Activated T-helper 1 cell treated with anti-CD3 and anti-CD28 coated beads, Interleukin-12 subunit alpha, Interleukin-12 subunit beta, Interleukin-2, Interleukin-4 antibody, amounts not matched to agents 30 ng/mL and 10 ng/mL and 1 ng/mL, durations not matched to agents 14 hours and 24 hours and 36 hours (primary cell): Measurements from ENCODE around the gene HECTD4. TPM values are rescaled to one million over a fixed set of nuclear protein-coding genes. Genes with fewer than 3 reads are reported as not detected.

ENCODE experiments used
- DNase-seq: peaks from one replicate; pipeline ENCODE4 v3.0.0; 2021; ENCODE audit warnings: low spot score
- H3K27ac Mint-ChIP-seq: one replicate; pipeline ENCODE4 v1.8.0; 2021; ENCODE audit warnings: mild to moderate bottlenecking, mixed read lengths
- H3K27me3 Mint-ChIP-seq: one replicate; pipeline ENCODE4 v1.8.0; 2022; ENCODE audit warnings: mild to moderate bottlenecking, moderate library complexity, mixed read lengths; ENCODE audit not compliant: insufficient read depth
- H3K36me3 Mint-ChIP-seq: one replicate; pipeline ENCODE4 v1.8.0; 2021; ENCODE audit warnings: low read depth, mixed read lengths
- H3K4me1 Mint-ChIP-seq: one replicate; pipeline ENCODE4 v1.8.0; 2021; ENCODE audit warnings: low read depth, mixed read lengths
- H3K4me3 Mint-ChIP-seq: one replicate; pipeline ENCODE4 v1.8.0; 2021; ENCODE audit warnings: mild to moderate bottlenecking, moderate library complexity, mixed read lengths
- H3K9me3 Mint-ChIP-seq: one replicate; pipeline ENCODE4 v1.8.0; 2021; ENCODE audit warnings: mixed read lengths
- intact Hi-C: fragments of 100-400 bp; cut with micrococcal nuclease; formaldehyde crosslinking; loops from one replicate; pipeline ENCODE4 v1.15.1; 2024
- total RNA-seq: library from RNA; stranded (reverse); gene quantifications from 2 replicates; pipeline ENCODE4 v1.2.3, GENCODE V29; 2022

HECTD4 gene
- total RNA-seq, 1 donor from 2014 or later, result 36.9 TPM

DNA sequence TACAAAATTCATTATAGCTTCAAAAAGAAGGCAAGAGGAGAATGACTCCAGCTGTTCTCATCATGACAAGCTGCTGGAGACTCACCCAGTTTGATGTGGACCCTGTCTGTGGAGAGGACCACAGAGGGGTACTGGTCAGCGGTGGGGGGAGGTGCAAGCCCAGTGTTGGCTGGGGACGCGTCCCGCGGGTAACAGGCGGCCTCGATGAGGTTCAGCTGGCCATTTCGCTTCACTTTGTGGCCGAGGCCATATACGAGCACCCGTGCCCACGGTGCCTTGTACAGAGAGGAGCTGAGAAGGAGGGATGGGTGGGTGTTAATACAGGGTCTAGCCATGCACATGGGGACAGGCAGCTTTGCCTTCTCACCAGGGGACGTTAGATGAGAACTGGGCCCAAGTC is 189.8 kb downstream of the HECTD4 start:
- intact Hi-C loops, result loop anchor here (10.0 kb wide), 1 partner anchor 248 kb away; no protein-coding TSS in a partner anchor
- no peak for DNase-seq
- no peaks in the 10 kb centered on the region for H3K9me3 Mint-ChIP-seq
- H3K4me3 Mint-ChIP-seq, result no peak overlapping the region
- H3K4me1 Mint-ChIP-seq, result no peaks in the 10 kb centered on the region
- peaks cover 9% of the 10 kb centered on the region for H3K36me3 Mint-ChIP-seq
- no peak overlapping the region for H3K27ac Mint-ChIP-seq
- no peaks in the 10 kb centered on the region for H3K27me3 Mint-ChIP-seq

DNA sequence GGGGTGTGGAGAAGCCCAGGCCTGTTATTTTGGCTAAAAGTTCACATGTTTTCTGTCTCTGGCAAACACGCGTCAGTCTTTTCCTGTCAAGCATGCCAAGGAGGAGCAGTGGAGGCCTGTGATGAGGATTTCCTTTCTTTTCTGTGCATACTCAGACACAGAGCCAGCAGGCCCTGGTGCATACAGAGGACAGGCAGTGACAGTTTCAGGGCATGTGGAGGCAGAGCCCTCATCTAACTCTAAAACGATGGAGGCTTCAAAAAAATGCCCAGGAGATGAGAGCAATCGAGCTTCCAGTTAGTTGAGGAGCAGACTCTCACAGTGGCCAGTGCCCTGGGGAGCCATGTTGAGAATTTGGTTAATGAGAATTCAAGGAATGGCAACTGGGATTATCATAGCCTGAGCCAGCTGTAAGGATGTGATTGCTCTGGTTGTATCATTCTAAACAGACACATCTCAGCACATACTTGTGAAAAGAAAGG is 190.3 kb downstream of the HECTD4 start:
- H3K4me3 Mint-ChIP-seq, result no peak overlapping the region
- H3K9me3 Mint-ChIP-seq, result no peaks in the 10 kb centered on the region
- peaks cover 9% of the 10 kb centered on the region for H3K36me3 Mint-ChIP-seq
- intact Hi-C loops, result loop anchor here (10.0 kb wide), 1 partner anchor 247 kb away; no protein-coding TSS in a partner anchor
- no peak for DNase-seq
- H3K27ac Mint-ChIP-seq, result no peak overlapping the region
- no peaks in the 10 kb centered on the region for H3K4me1 Mint-ChIP-seq
- H3K27me3 Mint-ChIP-seq, result no peaks in the 10 kb centered on the region

DNA sequence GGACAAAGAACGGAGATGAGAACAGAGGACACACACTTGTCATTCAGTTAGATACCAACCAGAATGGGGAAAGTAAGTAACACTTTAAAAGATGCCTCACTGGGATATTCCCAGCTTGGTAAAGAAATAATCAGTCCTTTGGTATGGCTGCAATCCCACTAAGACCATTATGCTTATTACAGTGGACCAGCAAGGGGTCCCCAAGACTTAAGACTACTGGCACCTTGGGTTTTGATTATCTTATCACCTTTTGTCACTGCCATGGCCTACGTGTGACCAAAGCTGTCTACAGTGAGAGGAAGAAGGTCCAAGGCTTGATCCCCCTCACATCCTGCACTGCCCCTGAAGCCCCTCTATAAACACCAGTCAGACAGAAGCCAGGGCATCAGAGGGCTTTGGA is 191.0 kb downstream of the HECTD4 start:
- Mint-ChIP-seq H3K27me3 (no peaks in the 10 kb centered on the region), H3K9me3 (no peaks in the 10 kb centered on the region), H3K27ac (no peak overlapping the region), H3K4me1 (no peaks in the 10 kb centered on the region), H3K36me3 (peaks cover 9% of the 10 kb centered on the region), H3K4me3 (no peak overlapping the region)
- no peak for DNase-seq
- intact Hi-C loops, result loop anchor here (10.0 kb wide), 1 partner anchor 246 kb away; no protein-coding TSS in a partner anchor

DNA sequence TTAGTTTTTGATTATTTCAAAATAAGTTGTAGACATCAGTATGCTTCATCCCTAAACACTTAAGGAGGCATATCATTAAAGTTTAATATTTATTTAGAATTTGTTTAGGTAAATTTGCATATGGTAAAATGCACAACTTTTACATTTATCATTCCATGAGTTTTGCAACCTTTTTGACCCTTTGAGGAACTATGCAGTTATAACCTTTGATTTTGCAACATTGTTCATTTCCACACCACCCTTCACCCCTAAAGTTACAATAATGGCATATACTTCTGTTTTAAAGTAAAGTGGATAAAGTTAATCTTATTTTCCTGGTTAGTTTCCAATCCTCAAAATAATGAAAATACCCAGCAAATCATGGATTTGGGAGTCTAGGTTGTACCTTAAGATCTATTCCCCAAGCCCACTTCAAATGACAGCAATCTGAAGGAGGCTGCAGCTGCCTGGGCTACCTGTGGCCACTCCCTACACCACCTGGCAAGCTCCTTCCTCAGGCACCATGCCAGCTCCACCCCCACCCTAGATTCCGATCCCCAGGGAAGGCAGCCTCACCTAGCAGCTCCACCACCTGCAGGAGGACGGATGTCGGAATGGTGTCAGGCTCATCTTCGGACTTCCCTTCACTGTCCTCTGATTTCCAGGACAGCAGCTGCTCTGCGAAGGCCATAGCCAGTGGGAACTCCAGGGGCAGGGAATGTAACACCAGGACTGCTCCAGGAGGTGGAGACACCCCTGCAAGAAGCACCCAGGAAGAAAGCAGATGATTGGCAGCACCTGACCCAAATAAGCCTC is 191.8 kb downstream of the HECTD4 start:
- Mint-ChIP-seq H3K9me3 (no peaks in the 10 kb centered on the region), H3K36me3 (peaks cover 9% of the 10 kb centered on the region), H3K27ac (no peak overlapping the region), H3K4me3 (no peak overlapping the region), H3K4me1 (no peaks in the 10 kb centered on the region), H3K27me3 (no peaks in the 10 kb centered on the region)
- intact Hi-C loops, result loop anchor here (10.0 kb wide), 1 partner anchor 246 kb away; no protein-coding TSS in a partner anchor
- no peak for DNase-seq

DNA sequence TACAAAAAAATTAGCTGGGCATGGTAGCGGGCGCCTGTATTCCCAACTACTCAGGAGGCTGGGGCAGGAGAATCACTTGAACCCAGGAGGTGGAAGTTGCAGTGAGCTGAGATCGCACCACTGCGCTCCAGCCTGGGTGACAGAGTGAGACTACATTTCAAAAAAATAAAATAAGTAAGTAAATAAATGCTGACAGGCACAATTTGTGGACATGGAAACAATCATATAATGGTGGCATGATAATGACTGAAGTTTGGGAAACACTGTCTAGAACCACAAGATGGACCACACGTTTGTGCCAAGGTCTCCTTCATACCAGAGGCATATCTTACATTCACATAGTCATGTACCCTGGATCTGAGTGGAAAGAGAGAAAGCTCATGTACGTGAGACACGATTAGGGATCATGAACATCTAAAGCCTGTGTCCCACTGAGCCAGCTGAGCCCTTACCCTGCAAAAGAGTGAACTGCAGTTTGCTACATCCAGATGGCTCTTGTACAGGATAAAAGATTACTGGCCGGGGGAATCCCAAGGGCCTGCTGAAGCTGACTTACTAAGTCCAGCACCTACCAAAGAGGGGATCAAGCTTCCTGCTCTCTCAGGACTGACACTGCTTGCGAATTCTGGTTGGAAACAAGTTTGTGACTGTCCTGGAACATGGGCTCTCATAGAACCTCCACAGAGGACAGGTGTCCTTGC is 194.0 kb downstream of the HECTD4 start:
- H3K36me3 Mint-ChIP-seq, result peaks cover 18% of the 10 kb centered on the region
- H3K27me3 Mint-ChIP-seq, result no peaks in the 10 kb centered on the region
- intact Hi-C loops, result no loop called here
- H3K27ac Mint-ChIP-seq, result no peak overlapping the region
- H3K4me3 Mint-ChIP-seq, result no peak overlapping the region
- no peaks in the 10 kb centered on the region for H3K9me3 Mint-ChIP-seq
- peaks cover 5% of the 10 kb centered on the region for H3K4me1 Mint-ChIP-seq
- no peak for DNase-seq

DNA sequence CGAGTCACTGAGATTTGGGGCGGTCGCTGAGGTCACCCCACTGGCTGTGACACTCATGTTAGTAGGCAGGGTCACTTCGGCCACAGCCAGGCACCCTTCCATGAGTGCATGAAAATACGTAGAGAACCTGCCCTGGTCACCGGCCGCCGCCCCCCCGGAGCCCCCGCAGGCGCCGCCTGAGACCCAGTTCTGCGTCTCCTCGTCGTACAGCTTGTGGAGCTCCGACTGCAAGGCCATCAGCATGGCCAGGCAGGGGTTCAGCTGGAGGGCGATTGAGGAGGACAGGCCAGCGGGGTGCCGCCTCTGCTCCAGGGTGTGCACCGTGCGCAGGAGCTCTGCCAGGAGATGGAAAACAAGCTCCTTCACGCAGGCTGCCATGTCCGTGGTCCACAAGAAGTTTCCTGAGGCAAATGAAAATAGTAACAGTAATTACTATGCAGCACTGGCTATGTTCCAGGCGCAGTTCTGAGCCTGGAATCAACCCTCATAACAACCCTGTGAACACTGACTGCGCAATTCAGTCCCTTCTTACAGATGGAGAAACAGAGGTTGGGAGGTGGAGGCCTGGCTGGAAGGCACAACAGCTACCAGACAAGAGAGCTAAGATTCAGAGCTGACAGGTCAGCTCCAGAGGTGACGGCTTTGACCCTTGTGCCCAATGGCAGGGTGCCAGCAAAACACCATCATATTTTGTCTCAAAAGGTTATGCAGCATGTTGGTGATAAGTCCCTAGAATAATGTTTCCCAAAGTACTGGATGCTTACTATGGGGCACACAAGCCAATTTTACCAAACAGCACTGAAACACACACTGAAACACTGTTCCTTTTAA is 196.9 kb downstream of the HECTD4 start:
- Mint-ChIP-seq H3K4me3 (no peak overlapping the region), H3K27ac (peak overlapping the region; percentile 44), H3K27me3 (no peaks in the 10 kb centered on the region), H3K36me3 (peaks cover 18% of the 10 kb centered on the region), H3K9me3 (no peaks in the 10 kb centered on the region), H3K4me1 (peaks cover 13% of the 10 kb centered on the region)
- intact Hi-C loops, result no loop called here
- no peak for DNase-seq

DNA sequence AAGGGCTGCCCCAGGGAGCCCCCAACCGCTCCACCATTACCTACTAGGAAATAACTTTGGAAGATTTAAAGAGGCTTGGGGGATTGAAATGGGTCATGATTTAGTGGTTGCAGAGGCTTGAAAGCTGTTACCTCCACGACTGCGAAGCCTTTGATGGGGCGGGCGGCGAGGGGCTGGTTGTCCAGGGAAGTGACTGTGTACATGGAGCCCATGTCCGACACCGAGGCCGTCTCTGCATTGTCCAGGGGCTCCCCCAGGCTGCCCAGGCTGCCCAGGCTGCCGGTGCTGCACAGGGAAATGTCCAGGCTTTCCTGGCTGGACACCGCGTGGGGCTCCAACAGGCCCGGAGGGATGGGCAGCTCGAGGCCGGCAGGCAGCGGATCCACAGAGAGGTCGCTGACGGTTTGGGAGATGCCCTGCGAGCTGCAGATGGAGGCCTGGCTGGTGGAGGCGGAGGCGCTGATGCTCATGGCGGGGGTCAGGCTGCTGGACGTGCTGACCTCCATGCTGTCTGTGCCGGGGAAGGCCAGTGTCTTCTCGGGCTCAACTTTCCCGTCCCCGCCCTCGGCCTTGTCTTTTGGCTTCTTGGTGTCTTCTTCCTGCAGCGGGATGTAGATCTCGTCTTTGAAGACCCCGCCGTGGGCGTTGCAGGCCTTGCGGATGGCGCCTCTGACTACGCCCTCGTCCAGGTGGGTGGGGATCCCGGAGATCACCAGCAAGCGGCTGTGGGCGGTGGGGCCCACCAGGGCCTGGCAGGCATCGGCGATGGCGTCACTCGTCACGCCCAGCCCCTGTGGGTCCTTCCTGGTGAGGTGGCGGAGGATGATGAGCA is 198.0 kb downstream of the HECTD4 start:
- Mint-ChIP-seq H3K4me1 (peaks cover 13% of the 10 kb centered on the region), H3K4me3 (no peak overlapping the region), H3K27me3 (no peaks in the 10 kb centered on the region), H3K27ac (no peak overlapping the region), H3K36me3 (peaks cover 19% of the 10 kb centered on the region), H3K9me3 (no peaks in the 10 kb centered on the region)
- intact Hi-C loops, result no loop called here
- no peak for DNase-seq

DNA sequence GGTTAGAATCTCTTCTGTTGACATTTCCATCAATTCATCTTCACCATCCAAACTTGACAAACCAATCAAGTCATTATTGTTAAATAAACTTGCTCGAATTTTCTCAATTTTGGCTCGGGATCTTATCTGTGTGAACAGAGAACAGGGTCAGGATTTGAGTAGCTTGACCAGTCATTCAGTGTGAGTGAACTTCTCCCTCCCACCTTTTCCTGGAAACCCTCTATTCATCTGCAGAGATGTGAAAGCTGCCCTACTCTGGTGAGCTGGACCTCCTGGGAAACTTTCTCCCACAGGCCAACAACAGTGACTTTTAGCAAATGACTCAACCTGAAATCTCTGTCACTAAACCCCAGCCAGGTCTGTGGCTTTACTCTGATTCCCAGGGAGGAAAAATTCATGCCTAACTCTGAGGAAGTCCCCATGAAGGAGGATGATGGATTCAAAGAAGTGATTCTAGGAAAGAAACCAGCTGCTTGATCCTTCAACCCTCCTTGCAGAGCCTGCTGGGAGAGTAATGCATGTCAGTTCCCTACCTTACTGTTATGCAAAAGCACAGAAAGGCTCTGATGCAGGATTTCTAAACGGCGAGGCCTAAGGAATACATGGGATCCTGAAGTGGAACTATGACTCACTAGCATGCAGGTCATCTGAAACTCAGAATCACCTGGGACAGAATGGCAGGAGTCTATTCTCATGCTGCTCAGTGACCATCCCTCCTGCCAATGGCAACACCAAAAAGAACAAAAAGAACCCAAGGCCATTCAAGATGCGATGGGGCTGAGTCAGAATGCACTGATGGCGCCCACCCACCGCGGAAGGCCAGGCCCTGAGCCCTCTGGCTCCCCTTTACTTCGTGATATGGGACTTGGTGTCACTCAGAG is 198.8 kb downstream of the HECTD4 start:
- intact Hi-C loops, result loop anchor here (1.0 to 2.0 kb wide), 2 partner anchors 53 to 204 kb away; no protein-coding TSS in a partner anchor
- Mint-ChIP-seq H3K4me3 (no peak overlapping the region), H3K4me1 (peaks cover 13% of the 10 kb centered on the region), H3K36me3 (peaks cover 21% of the 10 kb centered on the region), H3K27ac (peak overlapping the region; percentile 23), H3K27me3 (no peaks in the 10 kb centered on the region), H3K9me3 (no peaks in the 10 kb centered on the region)
- no peak for DNase-seq

DNA sequence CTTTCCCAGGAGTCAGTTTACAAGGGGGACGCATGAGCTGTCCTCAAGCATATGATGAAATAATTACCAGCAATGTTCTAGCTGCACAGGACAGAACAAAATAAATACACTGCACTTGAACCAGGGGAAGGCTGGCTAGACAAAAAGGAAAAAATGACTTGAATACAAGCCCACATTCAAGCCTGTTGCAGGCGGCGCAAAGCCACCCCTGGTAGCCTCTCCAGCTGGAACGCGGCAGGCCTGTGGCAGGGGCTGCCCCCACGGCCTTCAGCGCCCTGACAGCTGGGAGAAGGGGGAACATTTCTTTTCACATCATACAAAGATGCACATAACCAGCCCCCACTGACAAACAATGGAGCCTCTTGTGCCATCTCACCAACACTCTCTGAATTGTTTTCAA is 199.7 kb downstream of the HECTD4 start:
- intact Hi-C loops, result loop anchor here (2.0 kb wide), 1 partner anchor 52 kb away; no protein-coding TSS in a partner anchor
- peaks cover 13% of the 10 kb centered on the region for H3K4me1 Mint-ChIP-seq
- peaks cover 21% of the 10 kb centered on the region for H3K36me3 Mint-ChIP-seq
- no peak for DNase-seq
- no peaks in the 10 kb centered on the region for H3K27me3 Mint-ChIP-seq
- no peak overlapping the region for H3K27ac Mint-ChIP-seq
- H3K4me3 Mint-ChIP-seq, result no peak overlapping the region
- H3K9me3 Mint-ChIP-seq, result no peaks in the 10 kb centered on the region

DNA sequence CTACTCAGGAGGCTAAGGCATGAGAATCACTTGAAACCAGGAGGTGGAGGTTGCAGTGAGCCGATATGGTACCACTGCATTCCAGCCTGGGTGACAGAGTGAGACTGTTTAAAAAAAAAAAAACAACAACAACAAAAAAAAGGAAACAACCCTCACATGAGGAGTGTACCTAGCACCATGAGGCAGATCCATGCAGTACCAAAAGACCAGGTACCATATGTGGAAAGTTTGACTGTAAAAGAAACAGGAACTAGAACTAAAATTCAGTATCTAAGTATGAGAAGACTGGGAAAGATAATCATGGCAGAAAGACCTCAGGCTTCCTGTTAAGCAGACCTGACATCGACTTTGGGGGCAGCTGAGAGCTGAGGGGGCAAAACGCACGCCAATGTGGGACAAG is 201.8 kb downstream of the HECTD4 start:
- no peak overlapping the region for H3K4me3 Mint-ChIP-seq
- intact Hi-C loops, result no loop called here

DNA sequence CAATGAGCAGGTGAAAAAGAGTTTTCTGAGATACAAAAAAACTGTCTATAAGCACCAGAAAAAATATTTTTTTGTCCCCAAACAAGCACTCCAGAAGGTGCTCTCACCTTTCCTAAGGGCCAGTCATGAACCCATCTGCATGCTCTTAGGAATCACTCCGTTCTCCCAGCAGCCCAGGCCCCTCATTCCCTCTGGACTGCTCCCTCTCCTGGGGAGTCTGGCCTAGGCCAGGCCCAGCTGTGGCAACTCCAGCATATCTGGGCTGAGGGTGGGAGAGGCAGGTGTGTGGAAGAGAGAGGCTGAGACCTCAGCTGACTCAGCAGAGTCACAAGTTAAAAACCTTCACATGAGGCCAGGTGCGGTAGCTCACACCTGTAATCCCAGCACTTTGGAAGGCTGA is 202.3 kb downstream of the HECTD4 start:
- H3K27me3 Mint-ChIP-seq, result no peaks in the 10 kb centered on the region
- intact Hi-C loops, result no loop called here
- DNase-seq, result no peak
- peaks cover 33% of the 10 kb centered on the region for H3K36me3 Mint-ChIP-seq
- no peak overlapping the region for H3K27ac Mint-ChIP-seq
- H3K4me3 Mint-ChIP-seq, result no peak overlapping the region
- no peaks in the 10 kb centered on the region for H3K9me3 Mint-ChIP-seq
- H3K4me1 Mint-ChIP-seq, result peaks cover 13% of the 10 kb centered on the region

More for the DNA sequence above, 201.8 kb downstream of the HECTD4 start:
- peaks cover 29% of the 10 kb centered on the region for H3K36me3 Mint-ChIP-seq
- no peaks in the 10 kb centered on the region for H3K9me3 Mint-ChIP-seq
- H3K4me1 Mint-ChIP-seq, result peaks cover 13% of the 10 kb centered on the region
- no peaks in the 10 kb centered on the region for H3K27me3 Mint-ChIP-seq
- no peak for DNase-seq
- H3K27ac Mint-ChIP-seq, result no peak overlapping the region
